ENCODE measurements around the gene CPA2. TPM values are rescaled to one million over a fixed set of nuclear protein-coding genes. Genes with fewer than 3 reads are reported as not detected.

CPA2 gene
- total RNA-seq, 2 experiments from 2014 or later: not detected

- no peak overlapping the region for H3K27ac ChIP-seq (ENCODE audit: low read depth in 1 of 2, low read length in 2 of 2)
- H3K27me3 ChIP-seq (ENCODE audit: control insufficient read depth in 1 of 2, insufficient read depth in 2 of 2, low read length in 2 of 2): no peaks in the 10 kb centered on the region
- no peaks in the 10 kb centered on the region for H3K4me1 Mint-ChIP-seq (ENCODE audit: low read depth)
- no peak for ATAC-seq (ENCODE audit: poor library complexity)
- H3K4me1 ChIP-seq (ENCODE audit: insufficient read depth, low read length): no peaks in the 10 kb centered on the region
- H3K9me3 ChIP-seq (ENCODE audit: control insufficient read depth in 1 of 2, insufficient read depth in 1 of 2, low read length in 2 of 2): no peaks in the 10 kb centered on the region
- no peaks in the 10 kb centered on the region for H3K36me3 Mint-ChIP-seq (ENCODE audit: low read depth)
- ChIA-PET POLR2A (no interaction called here), CTCF (interaction anchor here (0.8 kb wide), 1 partner anchor 111 kb away, joined by 3 read pairs; no protein-coding TSS in a partner anchor)
- H3K9me3 Mint-ChIP-seq: peaks cover 2% of the 10 kb centered on the region
- no peak overlapping the region for H3K27ac Mint-ChIP-seq
- no peaks in the 10 kb centered on the region for H3K36me3 ChIP-seq (ENCODE audit: insufficient read depth, low read length)
- no peak overlapping the region for H3K4me3 ChIP-seq (ENCODE audit: low read length)
- intact Hi-C loops (cut with DNase I, micrococcal nuclease): no loop called here
- H3K4me3 Mint-ChIP-seq: no peak overlapping the region
- no peak for DNase-seq
- no peak for TF ChIP-seq CTCF (IDR thresholded peaks at IDR 0.05)
- no peaks in the 10 kb centered on the region for H3K27me3 Mint-ChIP-seq
Measured at GRCh38 chr7:130293521-130293920, 26.9 kb downstream of the CPA2 start.

- Histone ChIP-seq H3K27ac (ENCODE audit: low read depth in 1 of 2, low read length in 2 of 2) (no peak overlapping the region), H3K4me3 (ENCODE audit: low read length) (no peak overlapping the region), H3K9me3 (ENCODE audit: control insufficient read depth in 1 of 2, insufficient read depth in 1 of 2, low read length in 2 of 2) (no peaks in the 10 kb centered on the region), H3K4me1 (ENCODE audit: insufficient read depth, low read length) (no peaks in the 10 kb centered on the region), H3K27me3 (ENCODE audit: control insufficient read depth in 1 of 2, insufficient read depth in 2 of 2, low read length in 2 of 2) (no peaks in the 10 kb centered on the region), H3K36me3 (ENCODE audit: insufficient read depth, low read length) (no peaks in the 10 kb centered on the region)
- ATAC-seq (ENCODE audit: poor library complexity) (no peak), DNase-seq (no peak)
- CTCF ChIA-PET: interaction anchor here (0.8 kb wide), 1 partner anchor 112 kb away, joined by 3 read pairs; no protein-coding TSS in a partner anchor
- H3K36me3 Mint-ChIP-seq (ENCODE audit: low read depth): no peaks in the 10 kb centered on the region
- no peak overlapping the region for H3K27ac Mint-ChIP-seq
- no peaks in the 10 kb centered on the region for H3K4me1 Mint-ChIP-seq (ENCODE audit: low read depth)
- intact Hi-C loops (cut with DNase I, micrococcal nuclease): no loop called here
- H3K4me3 Mint-ChIP-seq: no peak overlapping the region
- TF ChIP-seq CTCF (IDR thresholded peaks at IDR 0.05): no peak
- POLR2A ChIA-PET: no interaction called here
- peaks cover 2% of the 10 kb centered on the region for H3K9me3 Mint-ChIP-seq
- H3K27me3 Mint-ChIP-seq: no peaks in the 10 kb centered on the region
Measured at GRCh38 chr7:130294314-130294713, 27.7 kb downstream of the CPA2 start.

DNA sequence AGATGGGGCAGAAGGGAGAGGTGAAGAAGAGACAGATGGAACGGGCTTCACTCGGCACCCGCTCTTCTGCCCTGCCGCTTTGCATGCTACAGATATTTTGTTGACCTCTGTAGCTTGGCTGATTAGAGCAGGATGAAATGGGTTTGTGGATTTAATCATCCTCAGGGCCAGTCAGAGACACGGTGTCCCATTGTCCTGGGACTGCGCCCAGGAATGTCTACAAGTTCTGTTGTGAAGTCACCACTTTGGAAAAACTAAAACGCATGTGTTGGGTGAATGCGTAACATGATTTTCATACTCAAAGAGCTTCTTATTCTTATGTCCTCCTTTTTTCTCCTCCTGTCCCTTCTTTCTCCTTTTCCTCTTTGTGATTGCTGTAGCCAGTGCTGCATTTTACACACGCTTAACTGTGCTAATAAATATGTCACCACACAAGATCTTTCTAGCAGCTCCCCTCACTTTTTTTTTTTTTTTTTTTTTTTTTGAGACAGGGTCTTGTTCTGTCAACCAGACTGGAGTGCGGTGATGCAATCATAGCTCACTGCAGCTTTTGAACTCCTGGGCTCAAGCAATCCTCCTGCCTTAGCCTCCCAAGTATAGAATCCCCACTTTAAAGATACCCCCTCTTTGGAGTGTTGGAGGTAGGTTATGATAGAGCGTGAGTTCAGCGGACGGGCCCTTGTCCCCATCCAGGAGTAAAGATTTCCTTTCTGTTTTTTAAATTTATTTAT, 29.7 kb downstream of the CPA2 start:
- ChIA-PET CTCF (interaction anchor here (0.6 to 0.8 kb wide), 2 partner anchors 9 to 1056 kb away, joined by 3 read pairs; no protein-coding TSS in a partner anchor), POLR2A (no interaction called here)
- DNase-seq: no peak
- Mint-ChIP-seq H3K27ac (no peak overlapping the region), H3K4me1 (ENCODE audit: low read depth) (no peaks in the 10 kb centered on the region), H3K4me3 (no peak overlapping the region), H3K36me3 (ENCODE audit: low read depth) (no peaks in the 10 kb centered on the region), H3K9me3 (no peaks in the 10 kb centered on the region), H3K27me3 (no peaks in the 10 kb centered on the region)
- no peaks in the 10 kb centered on the region for H3K9me3 ChIP-seq (ENCODE audit: control insufficient read depth in 1 of 2, insufficient read depth in 1 of 2, low read length in 2 of 2)
- no peaks in the 10 kb centered on the region for H3K36me3 ChIP-seq (ENCODE audit: insufficient read depth, low read length)
- no peak for ATAC-seq (ENCODE audit: poor library complexity)
- intact Hi-C loops (cut with DNase I, micrococcal nuclease): no loop called here
- no peak for TF ChIP-seq CTCF (IDR thresholded peaks at IDR 0.05)
- no peaks in the 10 kb centered on the region for H3K4me1 ChIP-seq (ENCODE audit: insufficient read depth, low read length)
- no peak overlapping the region for H3K27ac ChIP-seq (ENCODE audit: low read depth in 1 of 2, low read length in 2 of 2)
- H3K27me3 ChIP-seq (ENCODE audit: control insufficient read depth in 1 of 2, insufficient read depth in 2 of 2, low read length in 2 of 2): no peaks in the 10 kb centered on the region
- no peak overlapping the region for H3K4me3 ChIP-seq (ENCODE audit: low read length)

Measured in CD4-positive, alpha-beta T cell (primary cell).